ENCODE data around the gene MYL6B. TPM values are rescaled to one million over a fixed set of nuclear protein-coding genes. Genes with fewer than 3 reads are reported as not detected.

The MYL6B gene
- total RNA-seq (2014; rRNA removed) (153 and 178 TPM in 2 replicates), Bru-seq, nascent RNA (percentile 83 among the genes with signal in this experiment), BruChase-seq, experiment 1, labeled RNA remaining after a 6-hour chase (percentile 90 among the genes with signal in this experiment), BruChase-seq, experiment 2, labeled RNA remaining after a 2-hour chase (percentile 78 among the genes with signal in this experiment)
- long read RNA-seq, transcript MYL6B-208 (3 exons, 322 nt) = major isoform, 14 of 69 reads
- long read RNA-seq, partial matches to known transcripts = 16 of 69 reads
- long read RNA-seq, other reads (novel, unspliced or antisense) = 32 of 69 reads

DNA sequence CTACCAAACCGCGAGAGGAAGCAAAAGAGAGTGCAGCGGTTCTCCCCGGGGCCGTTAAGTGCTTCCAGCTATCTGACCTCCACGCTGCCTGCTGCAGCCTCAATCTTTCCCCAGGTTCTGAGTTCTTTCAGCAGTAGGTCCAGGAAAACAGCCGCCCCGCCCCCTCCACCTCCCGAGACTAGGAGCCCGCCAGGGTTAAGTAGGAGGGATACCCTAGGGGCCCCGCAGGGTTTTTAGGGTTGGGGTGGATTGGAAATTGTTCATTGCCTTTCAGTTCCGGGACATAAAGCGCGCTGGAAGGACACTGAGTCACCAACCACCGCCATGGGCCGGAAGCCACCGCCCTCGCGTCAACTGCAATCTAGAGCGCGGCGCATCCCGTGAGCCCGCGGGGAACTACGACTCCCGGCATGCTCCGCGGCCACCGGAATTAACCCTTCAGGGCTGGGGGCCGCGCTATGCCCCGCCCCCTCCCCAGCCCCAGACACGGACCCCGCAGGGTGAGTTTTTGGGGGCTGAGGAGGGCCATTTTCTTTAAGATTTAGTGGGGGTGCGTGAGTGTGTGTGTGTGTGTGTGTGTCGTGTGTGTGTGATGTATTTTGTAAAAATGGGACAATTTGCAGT is at the start of gene MYL6B:
MYL6B (plus strand) TSS at position 456 of the 624 bp plus-strand sequence. CDS start 1,332 bp downstream, outside the sequence.
- Histone ChIP-seq H3F3A (ENCODE audit: low read length, unreplicated experiment) (peaks cover 3% of the 10 kb centered on the region), H3K4me2 (ENCODE audit: low read length) (peak within 1 kb of the TSS; percentile 99), H3K27ac (ENCODE audit: low read length) (peak within 1 kb of the TSS; percentile 77), H3K4me1 (ENCODE audit: insufficient read depth, low read length) (peaks cover 21% of the 10 kb centered on the region), H3K36me3 (ENCODE audit: low read depth, low read length) (no peaks in the 10 kb centered on the region; the same call in 1 of the 2 replicates), H3K4me3 (ENCODE audit: low read length) (peak within 1 kb of the TSS; percentile 84), H4K20me1 (ENCODE audit: low read length) (no peaks in the 10 kb centered on the region), H2AFZ (ENCODE audit: low read length) (peak within 1 kb of the TSS; percentile 80), H3K27me3 (ENCODE audit: low read length) (no peaks in the 10 kb centered on the region), H3K79me2 (ENCODE audit: low read length) (peaks cover 12% of the 10 kb centered on the region), H3K9me3 (ENCODE audit: low read length) (no peaks in the 10 kb centered on the region), H3K9ac (ENCODE audit: low read length) (peak within 1 kb of the TSS; percentile 79), H3K9me2 (replicated peaks; ENCODE audit: low read length) (no peaks in the 10 kb centered on the region)
- ATAC-seq (peak; percentile 85), DNase-seq (peak; percentile 94)
- BruUV-seq (replicated peaks) = no TSS peak
- TF ChIP-seq EZH2phosphoT487 (IDR thresholded peaks at IDR 0.05; ENCODE audit: borderline replicate concordance, low read length) = no peak
- no peak for TF ChIP-seq EZH2 (IDR thresholded peaks at IDR 0.05; ENCODE audit: low read length, unreplicated experiment)
- TF ChIP-seq CTCF (conservative IDR thresholded peaks at IDR 0.05; ENCODE audit: low read depth, low read length) = no peak
- ChIA-PET POLR2A (ENCODE audit: unreplicated experiment) (no interaction called here), CTCF (interaction anchor here (0.9 kb wide), 1 partner anchor 37 kb away, joined by 4 read pairs; the partner anchor contains the start of gene SMARCC2)
- intact Hi-C loops (cut with micrococcal nuclease) = loop anchor here (1.0 kb wide), 1 partner anchor 26 kb away; no protein-coding TSS in a partner anchor

DNA sequence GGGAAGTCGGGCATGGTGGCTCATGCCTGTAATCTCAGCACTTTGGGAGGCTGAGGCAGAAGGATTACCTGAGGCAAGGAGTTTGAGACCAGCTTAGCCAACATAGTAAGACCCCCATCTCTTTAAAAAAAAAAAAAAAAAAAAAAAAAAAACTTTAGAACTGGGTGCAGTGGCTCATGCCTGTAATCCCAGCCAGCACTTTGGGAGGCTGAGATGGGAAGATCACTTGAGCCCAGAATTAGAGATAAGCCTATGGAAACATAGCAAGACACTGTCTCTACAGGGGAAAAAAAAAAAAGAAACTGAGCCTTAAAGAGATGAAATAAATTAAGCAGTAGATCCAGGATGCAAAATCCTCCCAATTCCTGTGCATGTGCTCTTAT is 49.7 kb upstream of the MYL6B start:
- ATAC-seq (no peak), DNase-seq (no peak)
- ChIA-PET CTCF (no interaction called here), POLR2A (ENCODE audit: unreplicated experiment) (no interaction called here)
- Histone ChIP-seq H3K9me3 (ENCODE audit: low read length) (no peaks in the 10 kb centered on the region), H3K4me1 (ENCODE audit: insufficient read depth, low read length) (peaks cover 25% of the 10 kb centered on the region), H3K4me2 (ENCODE audit: low read length) (no peak overlapping the region), H3K9ac (ENCODE audit: low read length) (no peak overlapping the region), H4K20me1 (ENCODE audit: low read length) (peaks cover 19% of the 10 kb centered on the region), H2AFZ (ENCODE audit: low read length) (no peak overlapping the region), H3K27me3 (ENCODE audit: low read length) (no peaks in the 10 kb centered on the region), H3K4me3 (ENCODE audit: low read length) (no peak overlapping the region), H3K9me2 (replicated peaks; ENCODE audit: low read length) (no peaks in the 10 kb centered on the region), H3K79me2 (ENCODE audit: low read length) (peaks cover 34% of the 10 kb centered on the region), H3F3A (ENCODE audit: low read length, unreplicated experiment) (peaks cover under 1% of the 10 kb centered on the region), H3K27ac (ENCODE audit: low read length) (no peak overlapping the region), H3K36me3 (ENCODE audit: low read depth, low read length) (peaks cover 19% of the 10 kb centered on the region)
- BruUV-seq (replicated peaks) = no TSS peak
- TF ChIP-seq EZH2phosphoT487 (IDR thresholded peaks at IDR 0.05; ENCODE audit: borderline replicate concordance, low read length) (no peak), CTCF (conservative IDR thresholded peaks at IDR 0.05; ENCODE audit: low read depth, low read length) (no peak), EZH2 (IDR thresholded peaks at IDR 0.05; ENCODE audit: low read length, unreplicated experiment) (no peak)
- intact Hi-C loops (cut with micrococcal nuclease) = no loop called here
